Omental fat pad (tissue), 4 donors: ENCODE results near the gene SNAPC1. TPM values are rescaled to one million over a fixed set of nuclear protein-coding genes. Genes with fewer than 3 reads are reported as not detected.
A peak's percentile ranks its signal among the peaks of the same experiment; 100 is the strongest.

Experiments
- ATAC-seq: fragments of 150-250 bp; one replicate; pipeline ENCODE4 v1.9.1; 2016; ENCODE audit warnings: mild to moderate bottlenecking, moderate library complexity; ENCODE audit not compliant: low FRiP score
- DNase-seq: peaks from one replicate; pipeline ENCODE4 v3.0.0-alpha.2; 2019; ENCODE audit warnings: low spot score
- total RNA-seq, 4 donors: library from RNA; depleted of rRNA; stranded (reverse); fragments of >200 nt; gene quantifications; one replicate each; pipeline ENCODE4 v1.1.0, GENCODE V29; 2016
- TF ChIP-seq, protein P1 (sequence below), 3 donors: fragments of 450-650 bp; IDR thresholded peaks; one replicate each; pipeline ENCODE4 v1.5.1; 2016 to 2017; ENCODE audit warnings: antibody characterized with exemption in 3 of 3, mild to moderate bottlenecking in 3 of 3, moderate library complexity in 2 of 3

Gene SNAPC1
- total RNA-seq, 4 donors from 2014 or later = 4.9 to 11.9 (median 8.7) TPM

GRCh38 chr14:61805451-61805850 lies 43.2 kb downstream of the SNAPC1 start:
- ATAC-seq (no peak), DNase-seq (no peak)
- TF ChIP-seq, protein P1, sequence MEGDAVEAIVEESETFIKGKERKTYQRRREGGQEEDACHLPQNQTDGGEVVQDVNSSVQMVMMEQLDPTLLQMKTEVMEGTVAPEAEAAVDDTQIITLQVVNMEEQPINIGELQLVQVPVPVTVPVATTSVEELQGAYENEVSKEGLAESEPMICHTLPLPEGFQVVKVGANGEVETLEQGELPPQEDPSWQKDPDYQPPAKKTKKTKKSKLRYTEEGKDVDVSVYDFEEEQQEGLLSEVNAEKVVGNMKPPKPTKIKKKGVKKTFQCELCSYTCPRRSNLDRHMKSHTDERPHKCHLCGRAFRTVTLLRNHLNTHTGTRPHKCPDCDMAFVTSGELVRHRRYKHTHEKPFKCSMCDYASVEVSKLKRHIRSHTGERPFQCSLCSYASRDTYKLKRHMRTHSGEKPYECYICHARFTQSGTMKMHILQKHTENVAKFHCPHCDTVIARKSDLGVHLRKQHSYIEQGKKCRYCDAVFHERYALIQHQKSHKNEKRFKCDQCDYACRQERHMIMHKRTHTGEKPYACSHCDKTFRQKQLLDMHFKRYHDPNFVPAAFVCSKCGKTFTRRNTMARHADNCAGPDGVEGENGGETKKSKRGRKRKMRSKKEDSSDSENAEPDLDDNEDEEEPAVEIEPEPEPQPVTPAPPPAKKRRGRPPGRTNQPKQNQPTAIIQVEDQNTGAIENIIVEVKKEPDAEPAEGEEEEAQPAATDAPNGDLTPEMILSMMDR (IDR thresholded peaks at IDR 0.05) = no peak

GRCh38 chr14:61811882-61812346 lies 49.7 kb downstream of the SNAPC1 start:
- DNase-seq = no peak
- TF ChIP-seq, protein P1 (IDR thresholded peaks at IDR 0.05) = no peak
- ATAC-seq = no peak

DNA sequence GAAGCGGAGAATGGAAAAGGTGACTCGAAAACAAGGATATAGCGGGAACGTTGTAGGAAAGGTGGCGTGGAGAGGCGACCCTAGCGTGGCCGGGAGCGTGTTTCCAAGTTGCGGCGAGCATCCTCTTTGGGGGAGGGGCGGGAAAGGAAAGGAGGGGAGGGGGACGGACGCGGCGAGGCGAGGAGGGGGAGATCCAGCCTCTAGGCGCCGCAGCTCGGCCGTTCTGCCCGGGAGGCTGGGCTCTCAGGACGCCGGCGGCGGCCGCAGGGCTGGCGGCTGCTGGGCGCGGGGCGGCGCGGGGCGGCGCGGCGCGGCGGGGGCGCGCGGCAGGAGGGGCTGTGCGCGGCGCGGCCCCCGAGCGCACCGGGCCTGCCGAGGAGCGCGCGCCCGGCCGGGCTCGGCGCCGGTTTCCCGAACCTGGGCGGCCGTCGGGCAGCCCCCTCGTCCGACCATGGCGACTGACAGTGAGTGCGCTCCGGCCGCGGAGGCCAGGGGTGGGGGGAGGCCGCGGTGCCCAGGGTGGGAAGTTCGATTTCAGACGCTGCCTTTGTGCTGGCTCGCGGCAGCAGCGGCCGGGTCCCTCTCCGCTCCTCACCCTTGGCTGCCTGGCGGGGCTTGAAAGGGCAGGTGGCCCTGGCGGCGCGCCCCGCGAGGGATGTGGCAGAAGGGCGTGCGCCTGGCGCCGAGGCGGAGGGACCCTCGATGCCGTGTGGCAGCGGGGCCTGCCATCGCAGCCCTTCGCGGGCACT lies 50.3 kb downstream of the SNAPC1 start, which contains the start of gene SYT16:
Gene SYT16 (plus strand): TSS at position 357 of the 749 bp plus-strand sequence.
- peak; percentile 41 for ATAC-seq
- no peak for DNase-seq
- TF ChIP-seq, protein P1 (IDR thresholded peaks at IDR 0.05) = no peak

GRCh38 chr14:61813096-61813606 lies 50.9 kb downstream of the SNAPC1 start:
- DNase-seq (no peak), ATAC-seq (peak; percentile 46)
- TF ChIP-seq, protein P1 (IDR thresholded peaks at IDR 0.05) = no peak

GRCh38 chr14:61822458-61822857 lies 60.2 kb downstream of the SNAPC1 start:
- ATAC-seq = no peak
- TF ChIP-seq, protein P1 (IDR thresholded peaks at IDR 0.05) = no peak

GRCh38 chr14:61832783-61833182 lies 70.6 kb downstream of the SNAPC1 start:
- DNase-seq (no peak), ATAC-seq (no peak)
- TF ChIP-seq, protein P1 (IDR thresholded peaks at IDR 0.05) = no peak

More at GRCh38 chr14:61822458-61822857, 60.2 kb downstream of the SNAPC1 start:
- no peak for DNase-seq

GRCh38 chr14:61836184-61836583 lies 74.0 kb downstream of the SNAPC1 start:
- DNase-seq = no peak
- ATAC-seq = no peak
- TF ChIP-seq, protein P1 (IDR thresholded peaks at IDR 0.05) = no peak
